ENCODE results near the gene AMIGO1. TPM values are rescaled to one million over a fixed set of nuclear protein-coding genes. Genes with fewer than 3 reads are reported as not detected.
"Not testable (repeated sequence)": the region's sequence is repeated elsewhere in the genome, so short reads cannot be mapped to it uniquely, and the experiment has no call there.

AMIGO1 gene
- total RNA-seq, 1 experiment from 2014 or later, result 2.5 TPM

DNA sequence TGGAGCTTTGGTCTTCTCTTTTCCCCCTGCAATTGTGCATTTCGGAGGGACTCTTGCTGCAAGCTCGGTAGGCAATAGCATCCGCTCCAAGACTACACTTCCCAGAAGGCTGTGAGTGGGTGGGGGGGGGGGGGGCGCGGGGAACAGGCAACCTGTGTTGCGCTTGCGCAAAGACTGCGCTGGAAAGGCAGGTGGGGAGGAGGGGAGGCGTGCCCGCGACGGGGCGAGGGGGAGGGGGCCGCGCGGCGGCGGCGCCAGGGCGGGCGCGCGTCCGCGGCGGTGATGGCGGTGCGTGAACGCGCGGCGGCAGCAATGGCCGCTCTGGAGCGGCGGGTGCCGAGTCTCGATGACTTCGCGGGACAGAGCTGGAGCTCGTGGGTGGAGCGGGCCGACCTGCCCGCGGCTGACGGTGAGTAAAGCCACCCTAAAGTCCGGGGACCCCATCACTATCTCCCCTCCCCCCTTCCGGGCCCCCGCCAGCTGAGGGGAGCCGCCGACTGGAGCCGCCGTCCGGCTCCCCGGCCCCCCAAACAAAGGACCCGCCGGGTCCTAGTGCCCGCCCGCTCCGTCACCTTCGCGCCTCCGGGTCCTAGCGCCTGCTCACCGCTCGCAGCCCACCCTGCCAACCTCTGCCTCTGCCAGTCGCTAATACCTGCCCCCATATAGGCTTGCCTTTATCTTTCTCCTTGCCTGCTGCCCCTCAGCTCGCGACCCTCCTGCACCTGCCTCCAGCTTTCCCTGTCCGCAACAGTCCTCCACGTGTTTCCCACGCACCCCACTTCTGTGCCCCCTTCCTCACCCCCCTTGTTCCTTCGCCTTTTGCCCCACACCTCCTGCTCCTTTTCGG is 25.6 kb downstream of the AMIGO1 start, which contains the start of gene ATXN7L2:
Gene ATXN7L2, plus strand, starts transcription at position 234 of the 847 bp plus-strand sequence. Its CDS starts 49 bp downstream, at position 283.
- DNase-seq (ENCODE audit: low read depth), result peak; percentile 87

DNA sequence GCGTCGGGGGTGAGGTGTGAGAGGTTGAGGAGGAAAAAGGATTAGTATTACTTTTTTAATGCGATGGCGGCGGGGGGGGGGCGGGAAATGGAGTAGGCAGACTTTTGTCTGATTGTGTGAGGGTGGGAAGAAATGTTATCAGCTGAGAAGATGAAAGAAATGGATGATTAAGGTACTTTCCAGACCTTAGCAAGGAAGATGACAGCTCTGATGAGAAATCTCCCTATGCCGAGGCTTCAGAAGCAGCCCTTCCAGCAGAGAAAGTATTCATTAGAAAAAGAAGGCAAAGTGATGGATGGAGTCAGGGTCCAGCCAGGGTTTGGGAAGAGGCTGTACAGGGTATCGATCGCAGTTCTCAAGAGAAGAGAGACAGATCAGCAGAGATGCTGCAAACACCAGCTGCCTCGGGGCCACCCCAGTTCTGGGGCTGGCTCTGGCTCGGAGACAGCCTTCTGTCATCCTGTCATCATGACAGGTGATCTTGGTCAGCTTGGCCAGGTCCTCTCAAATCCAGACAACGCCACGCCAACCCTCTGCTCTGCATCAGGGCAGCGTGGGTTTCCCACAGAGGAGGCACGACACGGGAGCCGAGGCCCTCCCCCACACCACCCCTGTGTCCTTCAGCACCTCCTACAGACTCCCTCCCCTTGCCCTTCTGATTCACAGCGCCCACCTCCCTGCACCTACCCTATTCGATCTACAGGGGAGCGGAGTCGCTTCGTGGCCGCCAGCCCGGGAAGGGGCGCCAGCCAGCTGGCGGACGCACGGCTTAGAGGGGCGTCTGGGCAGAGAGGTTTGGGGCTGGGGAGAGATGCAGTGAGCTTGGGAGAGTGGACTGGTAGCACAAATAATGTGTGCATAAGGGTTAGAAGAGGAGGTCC is 26.5 kb downstream of the AMIGO1 start:
- peak; percentile 18 for DNase-seq (ENCODE audit: low read depth)

DNA sequence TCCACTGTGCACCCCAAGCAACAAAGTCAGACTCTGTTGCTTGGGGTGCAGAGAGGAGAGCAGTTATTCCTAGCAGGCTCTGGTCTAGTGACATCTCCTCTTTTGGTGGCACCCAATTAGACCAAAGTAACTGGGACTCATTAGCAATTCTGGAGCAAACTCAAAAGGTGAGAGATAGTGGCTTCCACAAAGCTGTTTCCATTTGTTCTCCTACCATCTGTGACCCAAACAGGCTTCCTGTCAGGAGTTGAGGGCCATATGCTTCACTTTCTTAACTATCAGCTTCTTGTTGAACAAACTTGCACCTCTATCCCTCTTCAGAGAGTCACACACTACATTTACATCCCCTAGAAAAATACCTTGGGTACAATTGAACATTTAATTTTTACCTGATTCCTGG is 27.3 kb downstream of the AMIGO1 start:
- DNase-seq (ENCODE audit: low read depth), result no peak

DNA sequence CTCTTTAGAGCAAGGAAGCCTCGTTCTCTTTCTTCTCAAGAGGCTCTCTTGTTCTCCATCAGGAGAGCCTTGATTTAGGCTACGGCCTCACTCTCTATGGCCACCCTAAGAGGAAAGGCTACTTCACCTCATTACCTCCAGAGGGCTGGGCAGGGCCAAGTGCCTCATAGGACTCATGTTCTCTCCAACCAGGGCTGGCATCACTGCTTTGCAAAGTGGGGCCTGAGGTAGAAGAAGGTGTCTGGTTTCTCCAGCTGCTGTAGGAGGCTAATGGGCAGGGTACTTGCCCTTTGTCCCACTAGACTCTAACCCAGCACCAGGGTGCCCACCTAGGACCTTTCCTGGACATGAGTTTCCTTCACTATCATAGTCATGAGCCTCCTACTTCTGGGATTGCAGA is 27.9 kb downstream of the AMIGO1 start:
- no peak for DNase-seq (ENCODE audit: low read depth)

DNA sequence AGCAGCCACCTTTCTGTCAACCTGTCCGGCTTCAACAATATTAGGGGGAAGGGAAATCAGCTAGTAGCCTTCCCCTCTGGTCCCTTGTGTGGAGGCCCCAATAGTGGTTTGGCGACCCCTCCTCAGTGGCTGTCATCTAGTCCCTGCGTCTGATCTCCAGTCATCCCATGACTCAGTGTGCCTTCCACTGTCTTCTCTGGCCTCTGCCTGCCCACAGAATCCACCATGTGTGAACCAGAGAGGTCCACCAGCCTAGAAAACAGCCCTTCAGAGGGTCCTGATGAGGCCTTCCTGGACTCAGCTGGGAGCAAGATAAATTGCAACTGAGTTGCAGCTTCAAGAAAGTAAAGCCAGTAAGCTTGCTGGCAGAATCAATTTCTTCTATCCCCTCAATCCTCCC is 29.6 kb downstream of the AMIGO1 start:
- DNase-seq (ENCODE audit: low read depth), result no peak

DNA sequence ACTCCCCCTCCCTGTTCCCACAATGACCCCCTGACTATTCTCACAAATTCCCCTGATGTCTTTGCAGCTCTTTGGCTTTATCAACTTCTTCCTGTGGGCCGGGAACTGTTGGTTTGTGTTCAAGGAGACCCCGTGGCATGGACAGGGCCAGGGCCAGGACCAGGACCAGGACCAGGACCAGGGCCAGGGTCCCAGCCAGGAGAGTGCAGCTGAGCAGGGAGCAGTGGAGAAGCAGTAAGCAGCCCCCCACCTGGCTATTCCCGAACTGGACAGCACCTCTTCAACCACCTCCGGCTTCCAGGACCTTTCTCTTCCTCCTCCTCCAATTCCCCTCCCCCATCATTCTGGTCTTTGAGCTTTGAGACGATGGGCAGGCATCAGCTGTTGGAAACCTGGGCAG is 30.2 kb downstream of the AMIGO1 start:
- DNase-seq (ENCODE audit: low read depth), result no peak

DNA sequence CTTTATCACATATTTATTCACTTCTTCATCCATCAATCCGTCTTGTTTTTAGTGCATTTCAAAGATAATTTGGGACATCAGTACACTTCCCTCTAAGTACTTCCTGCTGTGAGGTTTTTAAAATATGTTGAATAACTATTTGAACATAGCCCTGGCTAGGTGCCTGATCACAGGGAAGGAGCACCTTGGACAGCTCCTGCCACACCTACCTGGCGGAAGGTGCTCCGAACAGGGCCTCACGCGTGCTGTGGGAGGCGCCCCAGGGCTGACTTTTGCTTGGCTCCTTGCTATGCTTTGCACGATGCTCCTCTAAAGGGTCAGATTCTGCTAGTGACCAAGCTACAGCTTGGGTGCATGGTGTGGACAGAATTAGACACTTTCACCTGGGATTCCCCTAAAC is 30.7 kb downstream of the AMIGO1 start:
- DNase-seq (ENCODE audit: low read depth), result no peak

DNA sequence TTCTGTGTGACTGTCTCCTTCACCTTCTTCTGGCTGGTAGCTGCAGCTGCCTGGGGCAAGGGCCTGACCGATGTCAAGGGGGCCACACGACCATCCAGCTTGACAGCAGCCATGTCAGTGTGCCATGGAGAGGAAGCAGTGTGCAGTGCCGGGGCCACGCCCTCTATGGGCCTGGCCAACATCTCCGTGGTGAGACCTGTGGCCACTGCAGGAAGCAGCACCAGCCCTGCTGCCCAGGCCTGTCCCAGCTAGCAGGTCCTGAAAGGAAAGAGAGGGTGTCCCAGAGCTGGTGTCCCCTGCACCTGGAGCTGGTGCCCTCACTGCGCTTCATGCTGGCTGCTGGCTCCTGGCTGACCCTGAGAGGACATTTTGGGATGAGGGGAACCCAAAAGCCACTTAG is 31.7 kb downstream of the AMIGO1 start:
- peak; percentile 21 for DNase-seq (ENCODE audit: low read depth)

DNA sequence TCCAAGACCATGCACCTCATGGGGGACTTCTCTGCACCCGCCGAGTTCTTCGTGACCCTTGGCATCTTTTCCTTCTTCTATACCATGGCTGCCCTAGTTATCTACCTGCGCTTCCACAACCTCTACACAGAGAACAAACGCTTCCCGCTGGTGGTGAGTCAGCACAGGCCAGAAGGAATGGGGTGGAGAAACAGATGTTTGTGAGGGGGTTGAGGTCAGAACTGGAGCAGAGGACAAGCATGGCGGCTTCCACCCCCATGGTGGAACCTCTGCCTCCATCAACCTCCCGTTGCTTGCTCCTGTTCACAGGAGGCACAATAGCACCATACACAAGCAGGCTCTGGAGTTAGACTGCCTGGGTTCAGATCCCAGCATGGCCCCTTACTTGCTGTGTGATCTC is 32.7 kb downstream of the AMIGO1 start:
- DNase-seq (ENCODE audit: low read depth), result no peak

DNA sequence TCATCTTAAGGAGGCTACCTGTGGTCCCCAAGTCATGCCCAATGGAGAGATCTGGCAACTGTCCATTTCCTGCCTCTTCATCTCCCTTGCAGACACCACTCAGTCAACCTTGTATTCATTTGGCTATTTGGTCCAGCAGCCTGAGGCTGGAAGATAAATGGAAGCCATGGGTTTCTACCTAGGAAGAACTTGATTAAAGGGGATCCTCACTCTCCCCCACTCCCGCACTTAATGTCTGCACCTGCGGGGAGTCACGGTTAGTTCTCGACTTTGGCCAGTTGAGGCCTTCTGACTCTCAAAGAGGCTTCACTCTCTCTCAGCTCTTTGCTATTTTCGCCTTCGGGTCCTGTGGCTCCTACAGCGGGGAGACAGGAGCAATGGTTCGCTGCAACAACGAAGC is 34.3 kb downstream of the AMIGO1 start:
- no peak for DNase-seq (ENCODE audit: low read depth)

DNA sequence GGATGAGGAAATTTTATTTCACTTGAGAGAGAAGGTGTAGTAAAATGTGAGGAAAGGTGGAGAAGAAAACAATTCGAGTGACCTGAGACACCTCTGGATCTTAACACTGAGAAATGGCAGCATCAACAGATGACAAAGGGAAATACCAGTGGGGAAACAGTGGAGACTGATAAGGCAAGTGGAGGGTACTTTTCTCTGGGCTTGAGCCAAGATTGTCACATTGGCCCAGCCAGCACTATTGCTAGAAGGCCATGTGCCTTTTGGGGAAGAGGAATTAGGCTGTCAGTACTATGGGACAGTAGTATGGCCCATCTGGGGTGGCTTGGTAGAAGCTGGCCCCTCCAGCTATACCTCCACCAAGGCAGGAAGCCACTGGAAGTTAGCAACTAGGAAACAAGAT is 34.8 kb downstream of the AMIGO1 start:
- DNase-seq (ENCODE audit: low read depth), result no peak

DNA sequence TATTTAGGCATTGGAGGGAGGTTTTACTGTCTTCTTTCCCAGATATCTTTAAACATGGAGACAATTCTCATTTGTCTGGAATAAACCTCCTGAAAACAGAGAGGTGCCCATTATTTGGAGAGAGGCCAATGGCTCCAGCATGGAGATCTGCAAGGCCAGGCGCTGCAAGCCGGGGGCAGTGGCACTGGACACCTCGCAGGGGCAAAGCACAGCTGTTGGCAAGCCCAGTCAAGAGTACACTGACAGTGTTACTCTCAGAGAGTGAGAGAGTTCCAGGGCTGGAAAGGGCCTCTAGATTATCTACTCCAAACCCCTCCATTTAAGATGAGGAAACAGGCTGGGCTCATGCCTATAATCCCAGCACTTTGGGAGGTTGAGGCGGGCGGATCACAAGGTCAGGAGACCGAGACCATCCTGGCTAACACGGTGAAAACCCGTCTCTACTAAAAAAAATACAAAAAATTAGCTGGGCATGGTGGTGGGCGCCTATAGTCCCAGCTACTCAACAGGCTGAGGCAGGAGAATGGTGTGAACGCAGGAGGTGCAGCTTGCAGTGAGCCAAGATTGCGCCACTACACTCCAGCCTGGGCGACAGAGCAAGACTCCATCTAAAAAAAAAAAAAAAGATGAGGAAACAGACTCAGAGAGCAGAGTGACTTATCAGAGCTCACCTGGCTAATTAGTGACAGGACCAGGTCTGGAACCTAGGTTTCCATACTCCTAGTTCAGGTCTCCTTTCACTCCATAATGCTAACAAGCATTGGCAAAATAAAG is 36.1 kb downstream of the AMIGO1 start:
- DNase-seq (ENCODE audit: low read depth), result not testable (repeated sequence)

DNA sequence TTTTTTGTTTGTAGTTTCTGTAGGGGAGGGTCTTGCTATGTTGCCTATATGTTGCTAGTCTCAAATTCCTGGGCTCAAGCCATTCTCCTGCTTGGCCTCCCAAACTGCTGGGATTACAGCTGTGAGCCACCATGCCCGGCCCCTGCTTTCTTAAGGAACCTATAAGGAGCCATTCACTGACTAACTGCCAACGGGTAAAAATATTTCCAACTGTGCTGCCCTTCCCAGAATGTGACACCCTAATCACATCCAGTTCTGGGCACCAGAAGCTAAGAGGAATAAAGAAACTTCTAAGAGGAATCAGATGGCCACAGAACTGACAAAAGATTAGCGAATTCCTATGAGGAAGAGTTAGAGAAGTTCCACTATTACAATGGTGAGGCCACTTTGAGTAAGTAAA is 36.7 kb downstream of the AMIGO1 start:
- no peak for DNase-seq (ENCODE audit: low read depth)

DNA sequence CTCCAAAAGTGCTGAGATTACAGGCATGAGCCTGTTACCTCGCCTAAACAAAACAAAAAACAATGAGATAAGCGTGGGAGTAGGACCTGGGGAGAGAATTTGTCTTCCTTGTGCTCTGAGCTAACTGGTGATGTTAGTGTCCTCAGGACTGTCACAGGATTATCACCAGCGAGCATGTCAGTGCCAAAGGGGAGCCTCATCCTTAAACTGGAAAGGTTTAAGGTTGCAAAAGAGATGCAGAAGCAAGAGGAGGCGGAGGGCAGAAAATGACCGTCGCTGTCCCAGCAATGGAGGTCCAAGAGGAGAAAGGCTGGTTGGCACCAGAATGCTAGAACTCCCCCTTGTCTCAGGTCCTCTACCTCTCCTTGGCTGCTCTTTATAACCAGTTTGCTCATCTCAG is 39.3 kb downstream of the AMIGO1 start:
- DNase-seq (ENCODE audit: low read depth), result no peak

DNA sequence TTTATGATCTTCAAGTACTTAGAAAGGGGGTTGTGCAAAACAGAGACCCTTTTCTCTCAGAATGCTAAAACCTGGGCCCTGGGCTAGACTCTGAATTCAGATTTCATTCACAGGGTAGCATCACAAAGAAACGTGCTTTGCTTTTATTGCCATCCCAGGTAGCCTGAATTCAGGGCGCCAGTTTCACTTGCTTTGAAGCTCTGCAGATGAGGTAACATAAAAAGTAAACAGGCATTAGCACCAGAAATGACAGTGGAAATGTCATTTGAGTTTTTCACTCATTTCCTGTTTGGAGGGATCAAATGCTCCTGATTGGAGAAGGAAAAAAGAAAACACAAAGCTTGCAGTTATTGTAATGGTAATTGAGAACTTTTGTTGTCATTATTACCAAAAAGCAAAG is 40.6 kb downstream of the AMIGO1 start:
- DNase-seq (ENCODE audit: low read depth), result no peak

DNA sequence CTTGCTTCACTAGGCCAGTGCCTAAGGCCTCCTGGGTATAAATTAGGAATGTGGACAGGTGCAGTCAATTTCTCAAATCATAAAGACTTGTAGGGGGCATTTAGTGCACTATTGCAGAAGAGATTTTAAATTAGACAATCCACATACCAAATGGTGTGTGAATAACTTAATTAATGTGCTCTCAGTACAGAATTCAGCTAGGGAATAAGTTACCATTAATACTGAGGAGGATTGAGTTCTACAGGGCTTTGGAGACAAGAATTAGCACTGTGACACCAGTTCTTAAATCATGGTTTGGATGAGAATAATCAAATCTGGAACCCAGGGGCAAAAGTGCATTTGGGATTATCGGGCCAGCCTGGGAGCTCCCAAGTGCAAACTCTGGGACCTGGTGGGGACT is 41.5 kb downstream of the AMIGO1 start:
- no peak for DNase-seq (ENCODE audit: low read depth)

DNA sequence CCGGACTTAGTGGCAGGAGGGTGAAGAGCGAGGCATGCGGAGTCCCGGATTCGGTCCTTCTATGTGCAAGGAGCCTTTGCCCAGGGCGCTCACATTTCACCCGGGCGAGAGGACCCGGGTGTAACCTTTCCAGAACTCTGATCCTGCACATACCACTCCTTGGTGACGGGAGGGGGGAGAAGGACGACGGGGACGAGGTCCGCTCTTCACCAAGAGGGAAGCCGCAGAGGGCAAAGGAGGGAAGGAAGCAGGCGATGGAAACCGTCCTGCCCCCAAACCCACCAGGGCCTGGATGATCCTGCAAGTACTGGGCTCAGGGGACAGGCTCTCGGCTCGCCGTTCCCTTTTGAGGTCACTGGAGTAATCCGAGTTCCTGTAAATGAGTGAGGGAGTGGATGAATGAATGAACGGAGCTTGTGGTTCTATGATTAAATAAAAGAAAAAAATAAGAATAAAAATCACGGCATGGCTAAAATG is 42.2 kb downstream of the AMIGO1 start:
- DNase-seq (ENCODE audit: low read depth), result no peak

DNA sequence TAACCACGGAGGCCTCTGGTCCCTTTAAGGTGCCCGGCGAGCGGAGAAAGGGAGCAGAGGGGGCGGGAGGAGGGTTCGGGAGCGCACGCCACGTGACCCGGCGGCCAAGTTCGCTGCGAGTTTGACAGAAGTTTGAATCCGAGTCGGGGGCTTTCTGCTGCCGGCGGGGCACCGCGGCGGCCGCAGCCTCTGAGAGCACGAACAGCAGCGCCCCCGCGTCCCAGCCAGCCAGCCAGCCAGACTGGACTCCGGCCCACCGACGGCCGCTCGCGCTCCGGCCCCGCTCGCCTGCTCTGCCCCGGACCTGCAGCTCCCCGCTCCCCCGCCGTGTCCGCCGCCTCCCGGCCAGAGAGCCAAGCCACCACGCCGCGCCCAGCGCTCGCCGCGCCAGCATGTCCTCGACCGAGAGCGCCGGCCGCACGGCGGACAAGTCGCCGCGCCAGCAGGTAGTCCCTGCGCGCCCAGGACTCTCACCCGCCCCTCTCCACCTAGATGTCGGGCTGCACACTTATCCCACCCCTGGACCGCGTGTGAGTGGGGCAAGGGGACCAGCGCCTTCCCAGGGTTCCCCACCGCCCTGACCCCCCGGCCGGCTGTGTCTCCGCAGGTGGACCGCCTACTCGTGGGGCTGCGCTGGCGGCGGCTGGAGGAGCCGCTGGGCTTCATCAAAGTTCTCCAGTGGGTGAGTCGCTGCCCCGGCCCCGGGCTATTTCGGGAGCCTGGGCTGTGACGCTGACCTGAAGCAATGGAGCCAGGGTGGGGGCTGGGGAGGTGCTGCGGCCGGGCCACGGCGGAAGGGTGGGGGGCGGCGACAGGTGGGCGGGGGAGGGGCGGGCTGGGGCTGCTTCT is 42.9 kb downstream of the AMIGO1 start, which contains the start of gene SYPL2:
Gene SYPL2, plus strand, starts transcription at position 95 of the 849 bp plus-strand sequence. Its CDS starts 298 bp downstream, at position 393.
- DNase-seq (ENCODE audit: low read depth), result peak; percentile 59

DNA sequence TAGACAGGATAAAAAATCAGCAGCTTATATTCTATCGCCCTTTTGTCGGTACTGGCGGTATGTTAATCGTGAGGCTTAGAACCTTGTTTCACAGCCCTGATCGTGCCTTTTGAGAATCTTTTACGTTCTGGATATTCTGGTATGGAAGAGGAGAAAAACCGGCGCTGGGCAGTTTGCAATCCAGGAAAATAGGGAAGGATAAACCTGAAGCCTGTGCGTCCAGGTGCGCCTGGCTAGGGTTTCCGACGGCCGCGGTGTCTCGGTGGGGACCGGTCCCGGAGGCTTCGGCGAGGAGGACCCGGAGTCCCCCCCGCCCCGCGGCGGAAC is 43.4 kb downstream of the AMIGO1 start:
- peak; percentile 44 for DNase-seq (ENCODE audit: low read depth)

DNA sequence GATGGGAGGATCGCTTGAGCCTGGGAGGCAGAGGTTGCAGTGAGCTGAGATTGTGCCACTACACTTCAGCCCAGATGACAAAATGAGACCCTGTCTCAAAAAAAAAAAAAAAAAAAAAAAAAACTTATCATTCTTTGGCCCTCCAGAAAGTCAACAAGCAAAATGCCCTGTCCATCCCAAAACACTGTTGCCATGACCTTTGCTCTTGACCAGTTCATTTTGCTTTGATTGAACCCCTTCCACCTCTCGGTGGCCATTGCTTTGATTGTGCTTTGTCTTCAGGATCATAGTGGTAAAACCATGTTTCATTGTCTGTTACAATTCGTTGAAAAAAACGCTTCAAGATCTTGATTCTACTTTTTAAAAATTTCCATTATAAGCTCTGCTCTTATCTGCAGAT is 51.7 kb downstream of the AMIGO1 start:
- no peak for DNase-seq (ENCODE audit: low read depth)

All from RPMI7951 (cell line).